Vagina (tissue), 2 donors: ENCODE data around the gene GNG14. TPM values are rescaled to one million over a fixed set of nuclear protein-coding genes. Genes with fewer than 3 reads are reported as not detected.
A peak's percentile ranks its signal among the peaks of the same experiment; 100 is the strongest.

Source experiments
- DNase-seq, 2 donors: peaks; one replicate each; pipeline ENCODE4 v3.0.0-alpha.2; 2017; ENCODE audit errors: extremely low spot score in 2 of 2
- H3K27ac ChIP-seq: fragments of 200-600 bp; sonication (generic); one replicate; pipeline ENCODE4 v1.5.1; 2019
- H3K27me3 ChIP-seq: fragments of 200-600 bp; sonication (generic); one replicate; pipeline ENCODE4 v1.5.1; 2019
- H3K36me3 ChIP-seq, 2 donors: fragments of 200-600 bp; sonication (generic); one replicate each; pipeline ENCODE4 v1.5.1; 2017 to 2019
- H3K4me1 ChIP-seq: fragments of 200-600 bp; sonication (generic); one replicate; pipeline ENCODE4 v1.5.1; 2019
- H3K4me3 ChIP-seq, 2 donors: fragments of 200-600 bp; sonication (generic); 1 replicate in 1 of 2; 2 replicates in 1 of 2; pipeline ENCODE4 v1.5.1; 2016 to 2019
- H3K9me3 ChIP-seq: fragments of 200-600 bp; sonication (generic); one replicate; pipeline ENCODE4 v1.5.1; 2019
- CTCF ChIP-seq, 3 experiments: fragments of 450-650 bp in 2 of 3; fragments of 200-600 bp in 1 of 3; sonication (generic) in 1 of 3; IDR thresholded peaks; one replicate each; pipeline ENCODE4 v1.5.1; 2017 to 2019; ENCODE audit warnings: antibody characterized with exemption in 3 of 3, mild to moderate bottlenecking in 2 of 3, moderate library complexity in 2 of 3
- POLR2A ChIP-seq, 2 donors: fragments of 450-650 bp; IDR thresholded peaks; one replicate each; pipeline ENCODE4 v1.6.1; 2017; ENCODE audit warnings: antibody characterized with exemption in 2 of 2, mild to moderate bottlenecking in 2 of 2, moderate library complexity in 2 of 2
- POLR2AphosphoS5 ChIP-seq, 2 donors: sonication (generic); formaldehyde crosslinking; IDR thresholded peaks; one replicate each; pipeline ENCODE4 v1.9.0; 2017; ENCODE audit warnings: antibody characterized with exemption in 2 of 2, mild to moderate bottlenecking in 2 of 2, low read depth in 1 of 2; ENCODE audit not compliant: insufficient read depth in 1 of 2
- intact Hi-C: fragments of 100-400 bp; cut with DNase I; formaldehyde crosslinking; loops from one replicate; pipeline ENCODE4 v1.15.1; 2023
- total RNA-seq: library from RNA; depleted of rRNA; stranded (reverse); fragments of >200 nt; gene quantifications from one replicate; pipeline ENCODE4 v1.2.3, GENCODE V29; 2016

GNG14 gene
- total RNA-seq, 1 donor from 2014 or later, result not detected

GRCh38 chr19:12648088-12648487 lies 39.7 kb upstream of the GNG14 start:
- no peaks in the 10 kb centered on the region for H3K9me3 ChIP-seq
- no peaks in the 10 kb centered on the region for H3K36me3 ChIP-seq
- intact Hi-C loops, result no loop called here
- no peaks in the 10 kb centered on the region for H3K27me3 ChIP-seq
- no peak for DNase-seq
- H3K4me3 ChIP-seq, result peak overlapping the region; percentile 29 to 36
- TF ChIP-seq POLR2A (IDR thresholded peaks at IDR 0.05), result no peak
- no peak for TF ChIP-seq CTCF (IDR thresholded peaks at IDR 0.05)
- TF ChIP-seq POLR2AphosphoS5 (IDR thresholded peaks at IDR 0.05; ENCODE audit: insufficient read depth in 1 of 2, low read depth in 1 of 2), result no peak
- H3K4me1 ChIP-seq, result peaks cover 19% of the 10 kb centered on the region
- no peak overlapping the region for H3K27ac ChIP-seq

GRCh38 chr19:12649941-12650340 lies 37.9 kb upstream of the GNG14 start:
- intact Hi-C loops, result no loop called here
- peaks cover 19% of the 10 kb centered on the region for H3K4me1 ChIP-seq
- H3K36me3 ChIP-seq, result peaks cover 0 to 4% of the 10 kb centered on the region in 2 donors
- H3K9me3 ChIP-seq, result no peaks in the 10 kb centered on the region
- TF ChIP-seq POLR2A (IDR thresholded peaks at IDR 0.05), result no peak
- TF ChIP-seq CTCF (IDR thresholded peaks at IDR 0.05), result no peak
- no peak for TF ChIP-seq POLR2AphosphoS5 (IDR thresholded peaks at IDR 0.05; ENCODE audit: insufficient read depth in 1 of 2, low read depth in 1 of 2)
- DNase-seq, result no peak
- H3K27me3 ChIP-seq, result no peaks in the 10 kb centered on the region
- no peak overlapping the region for H3K4me3 ChIP-seq
- no peak overlapping the region for H3K27ac ChIP-seq

DNA sequence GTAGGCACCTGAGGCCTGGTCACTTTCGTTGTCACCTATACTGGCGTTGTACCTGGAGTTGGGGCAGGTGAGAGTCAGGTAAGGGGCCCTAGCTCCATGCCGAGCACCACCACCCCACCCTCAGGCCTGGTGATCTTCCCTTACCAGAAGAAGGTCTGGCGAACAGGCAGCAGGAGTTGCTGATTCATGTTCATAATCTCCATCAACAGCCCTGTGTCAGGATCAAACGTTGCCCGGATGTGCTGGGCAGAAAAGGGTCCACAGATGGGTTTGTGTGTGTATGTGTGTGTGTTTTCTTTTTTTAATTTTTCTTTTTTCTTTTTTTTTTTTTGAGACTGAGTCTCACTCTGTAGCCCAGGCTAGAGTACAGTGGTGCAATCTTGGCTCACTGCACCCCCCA lies 35.6 kb upstream of the GNG14 start:
- no peak overlapping the region for H3K27ac ChIP-seq
- H3K27me3 ChIP-seq, result no peaks in the 10 kb centered on the region
- H3K4me1 ChIP-seq, result peaks cover 17% of the 10 kb centered on the region
- TF ChIP-seq CTCF (IDR thresholded peaks at IDR 0.05), result no peak
- TF ChIP-seq POLR2AphosphoS5 (IDR thresholded peaks at IDR 0.05; ENCODE audit: insufficient read depth in 1 of 2, low read depth in 1 of 2), result no peak
- TF ChIP-seq POLR2A (IDR thresholded peaks at IDR 0.05), result no peak
- no peak for DNase-seq
- H3K9me3 ChIP-seq, result no peaks in the 10 kb centered on the region
- no peak overlapping the region for H3K4me3 ChIP-seq
- H3K36me3 ChIP-seq, result peaks cover 0 to 13% of the 10 kb centered on the region in 2 donors
- intact Hi-C loops, result no loop called here

- Histone ChIP-seq H3K4me3 (no peak overlapping the region), H3K27ac (no peak overlapping the region), H3K27me3 (no peaks in the 10 kb centered on the region), H3K36me3 (peaks cover 0 to 22% of the 10 kb centered on the region in 2 donors), H3K4me1 (no peaks in the 10 kb centered on the region), H3K9me3 (no peaks in the 10 kb centered on the region)
- no peak for DNase-seq
- TF ChIP-seq CTCF (IDR thresholded peaks at IDR 0.05), result no peak
- TF ChIP-seq POLR2A (IDR thresholded peaks at IDR 0.05), result no peak
- no peak for TF ChIP-seq POLR2AphosphoS5 (IDR thresholded peaks at IDR 0.05; ENCODE audit: insufficient read depth in 1 of 2, low read depth in 1 of 2)
- intact Hi-C loops, result no loop called here
These were observed 32.3 kb upstream of the GNG14 start for GRCh38 chr19:12655546-12655945.

GRCh38 chr19:12656899-12657571 lies 30.8 kb upstream of the GNG14 start:
- Histone ChIP-seq H3K4me1 (no peaks in the 10 kb centered on the region), H3K9me3 (no peaks in the 10 kb centered on the region), H3K27ac (no peak overlapping the region), H3K4me3 (no peak overlapping the region), H3K27me3 (no peaks in the 10 kb centered on the region), H3K36me3 (peaks cover 0 to 34% of the 10 kb centered on the region in 2 donors)
- no peak for DNase-seq
- intact Hi-C loops, result no loop called here
- no peak for TF ChIP-seq POLR2A (IDR thresholded peaks at IDR 0.05)
- no peak for TF ChIP-seq POLR2AphosphoS5 (IDR thresholded peaks at IDR 0.05; ENCODE audit: insufficient read depth in 1 of 2, low read depth in 1 of 2)
- no peak for TF ChIP-seq CTCF (IDR thresholded peaks at IDR 0.05)
